NCI-H2107 (cell line): ENCODE measurements around the gene ADSS1.

ENCODE experiments used
- DNase-seq: peaks from one replicate; lab custom pipeline; 2025; lab: John Stamatoyannopoulos, UW

The ADSS1 gene

GRCh38 chr14:104687601-104688504 lies 36.2 kb upstream of the ADSS1 start:
- DNase-seq, result peak; percentile 37

GRCh38 chr14:104688505-104689108 lies 35.4 kb upstream of the ADSS1 start:
- no peak for DNase-seq

- peak; percentile 34 for DNase-seq
These were observed 34.7 kb upstream of the ADSS1 start, which contains the start of gene INF2 for GRCh38 chr14:104689109-104689880. Gene INF2 (plus strand): TSS chr14:104689618. CDS start chr14:104701366, 11,748 bp downstream.

- no peak for DNase-seq
These were observed 33.9 kb upstream of the ADSS1 start for GRCh38 chr14:104689881-104690711.

GRCh38 chr14:104690861-104691455 lies 33.1 kb upstream of the ADSS1 start:
- no peak for DNase-seq

- DNase-seq, result no peak
These were observed 32.3 kb upstream of the ADSS1 start for GRCh38 chr14:104691546-104692260.

GRCh38 chr14:104692261-104692938 lies 31.6 kb upstream of the ADSS1 start:
- no peak for DNase-seq

GRCh38 chr14:104692939-104693315 lies 31.1 kb upstream of the ADSS1 start:
- DNase-seq, result no peak

GRCh38 chr14:104693482-104694431 lies 30.3 kb upstream of the ADSS1 start:
- DNase-seq, result no peak

- no peak for DNase-seq
These were observed 29.5 kb upstream of the ADSS1 start for GRCh38 chr14:104694475-104694950.

- DNase-seq, result peak; percentile 84
These were observed 28.9 kb upstream of the ADSS1 start for GRCh38 chr14:104694991-104695659.

- no peak for DNase-seq
These were observed 28.4 kb upstream of the ADSS1 start for GRCh38 chr14:104695660-104696000.

GRCh38 chr14:104696671-104697316 lies 27.2 kb upstream of the ADSS1 start:
- no peak for DNase-seq

GRCh38 chr14:104697317-104697703 lies 26.7 kb upstream of the ADSS1 start:
- no peak for DNase-seq

GRCh38 chr14:104697892-104698583 lies 26.0 kb upstream of the ADSS1 start:
- DNase-seq, result no peak

GRCh38 chr14:104698688-104699425 lies 25.2 kb upstream of the ADSS1 start:
- no peak for DNase-seq

- no peak for DNase-seq
These were observed 24.6 kb upstream of the ADSS1 start for GRCh38 chr14:104699426-104699748.
